Measurements from ENCODE around the gene TAF11. TPM values are rescaled to one million over a fixed set of nuclear protein-coding genes. Genes with fewer than 3 reads are reported as not detected.
"Not testable (repeated sequence)": the region's sequence is repeated elsewhere in the genome, so short reads cannot be mapped to it uniquely, and the experiment has no call there.

Gene TAF11, protein sequence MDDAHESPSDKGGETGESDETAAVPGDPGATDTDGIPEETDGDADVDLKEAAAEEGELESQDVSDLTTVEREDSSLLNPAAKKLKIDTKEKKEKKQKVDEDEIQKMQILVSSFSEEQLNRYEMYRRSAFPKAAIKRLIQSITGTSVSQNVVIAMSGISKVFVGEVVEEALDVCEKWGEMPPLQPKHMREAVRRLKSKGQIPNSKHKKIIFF
- 37.2 TPM for total RNA-seq

DNA sequence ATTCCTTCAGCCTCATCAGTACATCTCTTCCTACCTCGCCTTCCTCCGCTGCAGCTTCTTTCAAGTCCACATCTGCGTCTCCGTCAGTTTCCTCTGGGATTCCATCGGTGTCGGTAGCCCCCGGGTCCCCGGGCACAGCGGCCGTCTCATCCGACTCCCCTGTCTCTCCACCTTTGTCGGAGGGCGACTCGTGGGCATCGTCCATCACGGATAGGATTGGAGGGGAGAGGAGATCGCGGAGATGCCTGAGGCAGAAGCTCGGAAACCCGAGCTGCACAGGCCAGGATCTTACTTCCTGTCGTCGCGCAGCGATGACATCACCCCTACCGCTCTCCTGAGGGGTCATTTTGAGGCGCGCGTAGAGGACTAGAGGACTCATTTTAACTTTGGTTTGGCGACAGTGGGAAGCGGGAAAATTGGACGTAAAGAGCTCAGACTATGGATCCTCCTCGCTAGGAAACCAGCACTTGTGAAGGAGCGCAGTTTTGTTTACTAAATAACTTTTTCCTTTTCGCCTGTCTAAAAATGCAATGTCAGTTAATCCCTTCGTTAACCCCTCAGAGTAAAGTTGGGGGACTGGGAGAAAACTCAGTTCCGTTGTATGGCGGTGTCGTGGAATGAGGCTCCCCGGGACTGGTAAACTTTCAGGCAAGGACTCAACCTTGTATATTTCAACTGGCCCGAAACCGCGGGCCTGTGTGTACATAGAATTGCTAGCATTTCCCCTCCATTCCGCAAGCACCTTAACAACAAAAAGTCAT is at the start of gene TAF11:
Gene TAF11 (minus strand): TSS at position 290 of the 761 bp plus-strand sequence. CDS start 85 bp downstream, at position 205.
- DNase-seq: peak; percentile 98

DNA sequence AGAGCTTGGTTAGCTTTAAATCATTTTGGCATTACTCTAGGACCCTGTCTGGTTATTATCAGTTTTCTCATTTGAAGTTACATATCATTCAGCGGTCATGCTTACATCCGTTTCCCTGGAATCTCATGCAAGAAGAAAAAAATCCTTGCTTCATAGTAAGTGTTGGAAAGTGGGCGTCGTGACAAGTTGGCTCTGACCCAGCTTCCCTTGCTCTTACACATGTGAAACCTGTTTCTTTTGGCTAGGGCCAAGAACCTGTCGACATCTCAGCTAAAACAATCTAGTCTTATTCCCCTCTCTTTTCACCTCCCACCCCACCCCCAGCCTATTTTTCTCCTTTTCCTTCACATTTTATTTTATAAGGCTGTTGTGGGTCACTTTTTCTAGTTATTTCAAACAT is 46.7 kb upstream of the TAF11 start:
- DNase-seq: peak; percentile 90

DNA sequence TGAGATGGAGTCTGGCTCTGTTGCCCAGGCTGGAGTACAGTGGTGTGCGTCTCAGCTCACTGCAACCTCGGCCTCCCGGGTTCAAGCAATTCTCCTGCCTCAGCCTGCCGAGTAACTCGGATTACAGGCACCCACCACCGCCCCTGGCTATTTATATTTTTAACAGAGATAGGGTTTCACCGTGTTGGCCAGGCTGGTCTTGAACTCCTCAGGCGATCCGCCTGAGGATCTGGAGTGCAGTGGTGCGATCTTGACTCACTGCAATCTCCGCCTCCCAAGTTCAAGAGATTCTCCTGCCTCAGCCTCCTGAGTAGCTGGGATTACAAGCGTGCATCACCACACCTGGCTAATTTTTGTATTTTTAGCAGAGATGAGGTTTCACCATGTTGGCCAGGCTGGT is 44.4 kb upstream of the TAF11 start:
- not testable (repeated sequence) for DNase-seq

DNA sequence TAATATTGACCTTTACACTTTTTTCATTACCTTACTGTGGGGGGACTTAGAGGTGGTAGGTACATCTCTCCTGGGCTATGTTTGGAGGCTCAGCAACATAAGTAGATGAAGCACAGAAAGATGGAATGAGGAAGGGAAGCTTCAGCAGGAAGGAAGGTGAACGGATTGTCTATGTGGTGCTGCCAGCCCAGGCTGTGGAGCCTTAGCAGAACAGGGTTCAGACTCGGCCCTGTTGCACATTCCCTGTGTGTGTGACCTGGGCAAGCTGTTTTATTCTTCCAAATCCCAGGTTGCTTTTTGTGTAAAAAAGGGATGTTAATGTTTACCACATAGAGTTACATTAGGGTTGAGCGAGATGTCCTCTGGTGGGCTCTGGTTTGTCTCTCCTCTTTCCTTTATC is 42.4 kb upstream of the TAF11 start:
- no peak for DNase-seq

DNA sequence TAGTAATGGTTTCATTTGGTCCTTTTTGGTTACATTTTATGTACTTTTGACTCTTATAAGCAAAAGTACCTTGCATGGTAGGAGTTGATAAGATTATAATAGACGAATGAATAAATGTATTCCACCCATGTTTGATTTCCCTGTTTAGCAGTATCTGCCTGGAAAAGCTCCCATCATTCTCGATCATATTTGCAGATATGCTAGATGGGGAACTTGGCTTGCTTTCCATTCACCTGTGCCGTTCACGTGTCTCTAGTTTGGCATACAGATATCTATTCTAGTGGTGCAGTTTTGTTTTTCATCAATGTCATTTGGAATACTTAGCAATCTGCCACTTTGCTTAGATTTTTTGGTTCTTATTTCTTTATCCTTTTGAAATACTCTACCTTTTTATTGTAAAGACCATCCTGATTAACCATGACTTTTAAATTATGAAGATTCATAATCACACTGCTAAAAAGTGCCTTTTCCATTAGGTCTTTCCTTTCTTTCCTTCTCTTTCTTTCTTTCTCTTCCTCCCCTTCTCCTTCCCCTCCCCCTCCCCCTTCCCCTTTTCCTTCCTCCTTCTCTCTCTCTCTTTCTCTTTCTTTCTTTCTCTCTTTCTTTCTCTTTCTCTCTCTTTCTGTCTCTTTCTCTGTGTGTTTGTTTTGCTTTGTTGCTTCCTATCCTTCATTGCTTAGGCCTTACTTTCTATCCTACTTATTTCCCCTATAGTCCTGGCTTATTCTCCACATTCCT is 41.6 kb upstream of the TAF11 start:
- no peak for DNase-seq

DNA sequence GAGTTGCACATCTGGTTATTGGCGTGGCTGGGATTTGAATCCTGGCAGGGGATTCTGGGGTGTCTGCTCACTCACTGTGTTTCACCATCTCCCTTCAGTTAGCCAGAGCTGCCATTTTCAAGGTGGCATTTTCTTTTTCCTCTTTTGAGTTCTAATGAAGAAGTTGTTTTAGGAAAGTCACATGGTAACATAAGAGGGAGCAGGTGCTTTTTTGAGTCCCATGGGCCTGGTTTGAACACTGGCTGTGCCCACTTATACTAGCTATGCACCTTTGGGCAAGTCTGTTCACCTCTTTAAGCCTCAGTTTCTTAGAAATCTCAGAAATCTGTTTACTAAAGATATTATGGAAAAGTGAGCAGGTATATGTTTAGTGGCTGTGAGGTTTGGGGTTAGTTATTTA is 40.9 kb upstream of the TAF11 start:
- DNase-seq: no peak

DNA sequence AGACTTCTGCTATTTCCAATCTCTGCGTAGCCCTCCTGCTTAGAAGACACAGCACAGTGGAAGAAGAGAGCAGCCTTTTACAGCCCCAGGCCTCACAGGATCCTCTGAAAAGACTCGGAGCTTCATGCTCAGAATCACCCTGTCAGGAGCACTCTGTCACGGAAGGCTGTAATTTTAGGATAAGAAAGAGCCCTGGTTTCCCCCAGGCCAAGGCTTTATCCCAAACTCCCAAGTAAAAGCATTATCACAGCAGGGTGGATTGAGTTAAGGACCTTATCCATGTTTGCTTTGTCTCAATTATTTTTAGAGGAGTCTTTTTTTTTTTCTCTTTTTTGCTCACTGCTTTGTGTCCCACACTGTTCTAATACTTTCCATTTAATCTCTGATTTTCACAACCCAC is 40.4 kb upstream of the TAF11 start:
- no peak for DNase-seq

DNA sequence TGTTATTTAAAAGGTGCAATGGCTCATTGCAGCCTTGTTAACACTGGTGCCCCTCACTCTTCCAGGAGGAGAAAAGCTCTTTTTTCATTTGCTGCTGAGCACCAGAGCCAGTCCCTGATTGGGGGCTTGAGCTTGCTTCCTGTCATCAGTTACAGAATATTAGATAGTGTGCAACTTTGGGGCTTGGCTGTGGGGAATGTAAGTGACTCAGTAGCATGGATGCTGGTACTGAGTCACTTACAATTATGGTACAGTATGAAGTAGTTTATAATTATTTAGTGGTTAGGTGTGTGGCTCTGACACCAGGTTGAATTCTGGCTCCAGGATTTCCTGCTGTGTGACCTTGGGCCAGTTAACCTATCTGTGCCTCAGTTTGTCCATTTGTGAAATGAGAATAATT is 38.8 kb upstream of the TAF11 start:
- DNase-seq: no peak

DNA sequence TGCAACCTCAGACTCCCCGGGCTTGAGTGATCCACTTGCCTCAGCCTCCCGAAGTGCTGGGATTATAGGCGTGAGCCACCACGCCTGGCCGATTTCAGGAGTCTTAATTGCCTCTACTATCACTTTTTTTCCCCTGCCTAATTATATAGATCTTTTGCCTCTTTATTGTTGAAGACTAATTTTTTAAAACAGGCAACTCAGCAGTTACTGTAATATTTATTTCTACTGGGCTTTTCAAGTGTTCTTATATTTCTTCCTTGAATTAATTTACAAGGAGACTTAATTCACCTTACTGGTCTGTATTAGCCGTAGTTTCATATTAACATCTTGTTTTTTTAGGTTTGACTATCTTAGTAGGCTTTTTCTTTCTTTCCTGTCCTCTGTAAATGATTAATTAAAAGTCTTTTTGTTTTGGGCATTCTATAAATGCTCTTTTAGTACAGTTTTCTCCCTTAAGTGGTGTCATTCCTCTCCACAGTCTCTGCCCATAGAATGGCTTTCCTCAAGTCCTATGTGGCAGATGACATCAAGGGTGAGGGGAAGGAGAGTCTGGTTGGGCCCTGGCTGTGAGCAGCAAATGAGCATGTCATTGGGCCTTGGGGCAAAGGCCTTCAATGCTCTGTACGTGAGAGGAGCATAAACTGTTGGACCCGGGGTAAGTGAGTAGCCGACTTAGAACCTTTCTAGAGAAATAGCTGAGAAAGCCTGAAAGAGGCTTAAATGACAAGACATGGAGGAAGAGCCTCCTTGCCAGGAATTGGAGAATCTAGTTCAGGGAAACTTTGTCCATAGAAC is 37.2 kb upstream of the TAF11 start:
- DNase-seq: no peak

DNA sequence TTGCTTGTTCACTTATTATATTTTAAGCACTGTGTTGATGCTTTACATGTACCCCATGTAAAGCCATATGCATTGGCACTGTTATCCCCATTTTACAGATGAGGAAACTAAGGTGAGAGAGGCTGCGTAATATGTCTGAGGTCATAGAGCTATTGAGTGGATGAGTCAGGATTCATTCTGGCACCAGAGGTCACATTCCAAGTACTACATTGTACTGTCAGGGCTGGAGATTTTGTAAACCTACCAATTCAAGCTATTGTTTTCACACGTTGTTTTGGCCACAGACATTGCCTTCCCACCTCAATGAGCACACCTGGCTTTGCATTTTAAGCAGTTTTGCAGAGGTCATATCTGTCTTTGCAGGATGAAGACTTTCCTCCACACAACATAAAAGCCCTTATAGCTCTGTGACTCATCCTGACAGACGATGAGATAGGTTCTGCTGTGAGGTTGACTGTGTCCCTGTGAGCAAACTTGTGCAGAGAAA is 34.4 kb upstream of the TAF11 start:
- no peak for DNase-seq

DNA sequence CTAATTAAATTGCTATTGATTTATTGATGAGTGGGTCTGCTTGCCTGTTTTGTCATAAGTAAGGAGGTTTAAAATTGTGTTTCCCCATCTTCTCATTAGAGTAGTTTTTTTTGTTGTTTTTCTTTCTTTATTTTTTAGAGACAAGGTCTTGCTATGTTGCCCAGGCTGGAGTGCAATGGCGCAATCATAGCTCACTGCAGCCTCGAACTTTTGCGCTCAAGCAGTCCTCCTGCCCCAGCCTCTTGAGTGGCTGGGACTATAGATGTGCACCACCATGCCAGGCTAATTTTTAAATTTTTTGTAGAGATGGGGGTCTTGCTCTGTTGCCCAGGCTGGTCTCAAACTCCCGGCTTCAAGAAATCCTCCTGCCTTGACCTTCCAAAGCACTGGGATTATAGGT is 32.3 kb upstream of the TAF11 start:
- no peak for DNase-seq

DNA sequence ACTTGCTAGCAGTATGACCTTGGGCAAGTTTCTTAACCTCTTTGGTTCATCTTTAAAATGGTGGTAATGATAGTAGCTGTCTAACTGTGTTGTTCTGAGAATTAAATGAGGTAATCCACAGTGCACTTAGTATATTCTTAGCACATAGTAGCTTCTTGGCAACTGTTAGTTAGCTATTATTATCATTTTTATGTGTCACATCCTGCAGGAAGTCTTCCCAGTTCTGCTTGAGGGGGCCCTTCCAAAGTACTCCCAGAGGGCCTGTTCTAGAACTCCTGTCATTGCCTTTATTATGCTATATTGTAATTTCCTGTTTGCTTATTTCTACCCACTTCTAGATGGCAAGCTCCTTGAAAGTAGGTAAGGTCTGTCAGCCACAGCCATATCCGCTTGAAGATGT is 31.8 kb upstream of the TAF11 start:
- DNase-seq: no peak

DNA sequence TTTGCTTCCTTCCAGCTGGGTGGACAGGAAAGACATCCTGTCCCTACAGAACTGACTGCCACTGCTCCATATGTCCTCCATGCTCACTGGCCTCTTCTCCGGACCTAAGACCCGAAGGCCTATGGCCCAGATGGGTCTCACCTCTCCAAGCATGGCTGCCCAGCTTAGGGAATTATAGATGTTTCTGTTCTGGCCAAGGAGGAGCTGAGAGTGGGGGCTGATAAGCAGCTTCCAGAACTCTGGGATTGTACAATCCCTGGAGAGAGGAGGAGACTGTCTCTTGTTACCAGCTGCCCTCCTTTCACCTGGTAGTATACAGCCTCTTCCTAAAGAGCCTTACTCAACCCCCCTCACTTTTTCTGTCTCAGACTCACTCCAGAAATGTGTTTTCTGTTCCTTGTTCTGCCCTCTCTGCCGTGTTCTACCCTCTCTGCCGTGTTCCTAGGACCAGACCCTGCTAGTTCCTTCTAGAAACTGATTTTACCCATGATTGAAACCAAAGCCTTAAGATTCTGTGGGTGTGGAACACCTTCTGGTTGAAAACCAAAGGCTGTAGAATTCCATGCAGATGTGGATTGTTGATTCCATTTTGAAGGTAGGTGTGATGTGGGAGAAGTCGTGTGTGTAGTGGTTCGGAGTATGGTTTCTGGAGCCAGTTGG is 29.9 kb upstream of the TAF11 start:
- no peak for DNase-seq

DNA sequence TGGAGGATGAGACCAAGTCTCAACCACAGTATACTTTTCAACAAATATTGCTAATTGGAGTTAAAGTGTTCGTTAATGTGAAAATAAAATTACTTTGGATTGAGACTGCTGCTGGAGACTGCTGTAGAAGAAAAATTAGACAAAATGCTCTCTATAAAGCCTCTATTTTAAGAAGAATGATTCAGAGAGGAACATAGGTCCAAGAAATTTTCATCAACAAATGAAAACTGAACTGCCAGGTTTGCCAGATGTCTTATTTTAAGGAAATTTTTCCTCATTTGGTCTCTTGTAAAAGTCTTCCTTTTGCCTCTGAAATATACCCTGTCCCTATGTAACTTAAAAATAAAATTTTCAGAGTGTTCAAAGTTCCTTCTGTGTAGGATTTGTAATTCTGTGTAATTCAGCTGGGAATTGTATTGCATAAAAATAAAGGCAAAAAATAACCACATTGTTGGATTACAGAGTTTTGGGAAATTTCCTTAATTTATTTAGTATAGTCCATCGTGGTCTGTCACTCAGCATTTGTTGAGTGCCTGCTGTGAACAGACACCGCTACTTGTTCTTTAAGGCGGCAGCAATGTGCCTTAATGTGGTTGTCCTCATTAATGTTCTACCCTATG is 28.6 kb upstream of the TAF11 start:
- DNase-seq: peak; percentile 27

DNA sequence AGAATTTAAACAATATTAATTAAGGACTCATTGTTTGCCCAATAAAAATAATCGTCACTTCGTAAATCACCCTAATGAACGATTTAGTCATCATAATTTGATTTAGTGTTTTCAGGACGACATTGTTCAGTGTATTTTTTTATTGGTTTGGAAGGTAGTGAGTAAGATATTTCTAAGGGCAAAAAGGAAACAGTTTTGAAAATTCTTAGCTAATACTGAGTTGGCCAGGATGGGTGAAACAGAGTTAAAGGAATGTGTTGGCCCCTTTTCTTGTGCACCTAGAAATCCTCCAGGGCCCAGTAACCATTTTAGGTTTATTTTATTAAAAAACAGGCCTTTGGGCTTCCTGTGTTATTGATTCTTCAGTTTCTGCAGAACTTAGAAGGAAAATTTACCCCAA is 26.5 kb upstream of the TAF11 start:
- no peak for DNase-seq

DNA sequence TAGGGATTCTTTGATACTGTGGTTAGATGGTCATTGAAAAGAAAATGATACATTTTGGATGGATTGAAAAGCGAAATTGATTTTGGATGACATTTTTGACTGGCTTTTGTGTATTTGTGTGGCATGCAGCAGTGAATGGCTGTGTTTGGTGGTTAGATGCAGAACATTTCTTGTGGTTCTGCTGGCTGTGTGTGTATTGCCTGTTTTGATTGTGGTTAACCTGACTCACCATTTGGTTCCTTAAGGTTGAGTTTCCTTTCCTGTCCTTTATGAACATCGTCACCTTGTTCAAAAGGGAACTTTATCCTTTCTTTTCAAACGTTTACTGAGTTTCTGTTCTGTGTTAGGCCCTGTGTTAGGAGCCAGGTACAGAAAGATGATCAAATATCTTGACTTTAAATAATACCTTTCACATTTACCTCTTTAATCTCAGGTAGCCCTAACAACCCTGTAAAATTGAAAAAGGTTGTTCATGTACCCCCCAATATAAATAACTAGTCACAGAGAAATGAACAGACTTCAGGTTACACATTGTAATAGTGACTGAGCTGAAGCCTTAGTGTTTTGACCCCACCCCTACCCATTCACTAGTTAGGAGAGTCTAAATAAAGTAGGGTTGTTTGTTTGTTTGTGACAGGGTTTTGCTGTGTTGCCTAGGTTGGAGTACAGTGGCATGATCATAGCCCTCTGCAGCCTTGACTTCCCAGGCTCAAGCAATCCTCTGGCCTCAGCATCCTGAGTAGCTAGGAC is 25.0 kb upstream of the TAF11 start:
- DNase-seq: no peak

DNA sequence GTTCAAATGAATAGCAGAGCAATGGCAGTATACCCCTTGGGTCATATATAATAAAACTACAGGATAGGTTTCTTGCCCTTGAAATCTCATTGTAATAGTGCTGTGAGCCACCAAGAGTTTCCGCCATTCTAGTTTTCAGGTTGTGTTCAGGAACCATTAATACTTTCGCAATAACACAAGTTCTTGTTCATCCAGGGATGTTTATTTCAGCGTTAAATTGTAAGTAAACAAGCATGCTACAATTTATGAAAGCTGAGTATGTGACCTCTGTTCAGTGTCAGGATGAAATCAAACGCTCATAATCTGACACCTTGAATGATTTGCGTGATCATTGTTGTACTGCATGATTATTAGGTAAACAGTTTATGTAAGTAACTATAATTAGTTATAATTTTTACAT is 24.0 kb upstream of the TAF11 start:
- DNase-seq: no peak

DNA sequence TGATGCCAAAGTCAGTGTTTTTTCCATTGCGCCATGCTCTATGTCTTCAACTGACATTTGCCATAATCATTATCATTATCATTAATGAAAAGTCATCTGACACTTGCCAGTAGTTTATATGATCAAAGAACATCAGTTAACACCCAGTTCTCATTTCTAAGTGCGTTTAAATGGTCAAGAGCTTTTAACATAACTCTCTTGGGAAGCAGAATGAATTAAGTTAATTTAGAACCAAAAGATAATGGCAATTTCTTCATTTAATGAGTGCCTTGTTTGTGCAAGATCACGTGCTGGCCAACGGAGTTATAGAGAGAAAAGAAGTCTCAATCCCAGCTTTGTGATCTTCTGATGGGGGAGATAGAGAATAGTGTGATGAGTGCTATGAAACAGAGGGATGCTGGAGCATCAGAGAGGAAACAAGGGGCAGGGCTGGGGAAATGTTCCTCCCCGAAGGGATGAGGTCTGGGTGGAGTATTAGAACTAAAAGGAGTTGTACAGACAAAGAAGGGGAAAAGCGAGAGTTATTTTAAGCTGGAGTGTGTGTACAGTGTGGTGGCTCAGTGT is 21.6 kb upstream of the TAF11 start:
- no peak for DNase-seq

DNA sequence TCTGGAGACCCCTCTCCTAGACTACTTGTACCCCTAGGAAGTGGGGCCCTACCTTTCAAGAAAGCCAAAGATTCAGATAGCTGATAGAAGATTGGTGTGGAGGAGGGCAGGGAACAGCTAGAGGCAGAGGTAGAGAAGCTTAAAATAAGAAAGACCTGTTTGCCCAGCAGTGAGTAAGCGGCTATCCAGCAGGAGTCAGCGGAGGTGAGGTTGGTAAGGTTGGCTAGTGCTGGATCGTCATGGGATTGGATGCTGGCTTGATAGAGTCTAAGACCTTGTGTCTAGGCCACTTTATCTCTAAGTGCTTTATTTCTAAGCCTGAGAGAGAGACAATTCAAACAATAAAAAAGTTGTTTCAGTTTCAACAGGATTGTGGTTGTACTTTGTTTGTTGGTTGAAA is 20.4 kb upstream of the TAF11 start:
- no peak for DNase-seq

DNA sequence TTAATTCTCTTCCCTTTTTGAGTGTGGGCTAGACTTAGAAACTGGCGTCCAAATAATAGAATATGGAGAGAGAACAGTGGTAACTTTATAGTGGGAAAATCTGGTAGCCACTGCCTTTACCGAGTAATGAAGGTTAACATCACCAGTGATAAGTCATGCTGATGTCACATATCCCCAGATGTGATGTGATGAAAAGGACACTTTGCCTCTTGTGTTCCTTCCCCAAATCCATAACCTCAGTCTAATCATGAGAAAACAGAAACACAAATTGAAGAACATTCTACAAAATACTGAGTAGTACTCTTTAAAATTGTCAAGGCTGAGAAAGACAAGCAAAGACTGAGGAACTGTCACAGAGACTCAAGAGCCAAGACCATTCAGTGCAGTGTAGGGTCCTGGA is 19.0 kb upstream of the TAF11 start:
- no peak for DNase-seq

Data from tongue (tissue), 2 donors.